Neural cell (in vitro differentiated cells): ENCODE measurements around the gene C1orf74. TPM values are rescaled to one million over a fixed set of nuclear protein-coding genes. Genes with fewer than 3 reads are reported as not detected.

Experiments
- H2AFZ ChIP-seq: fragments of 200-600, 300-800 bp; sonication (generic), shearing (Covaris generic); 2 replicates; pipeline ENCODE4 v1.6.0; 2014; ENCODE audit warnings: low read depth, mild to moderate bottlenecking, antibody characterized with exemption, low read length, moderate library complexity
- H3F3A ChIP-seq: fragments of 200-600 bp; shearing (Covaris generic); 2 replicates; pipeline ENCODE4 v1.6.1; 2016; ENCODE audit warnings: mild to moderate bottlenecking, moderate library complexity, mixed read lengths, antibody characterized with exemption, low read length; ENCODE audit not compliant: insufficient read depth, poor library complexity, severe bottlenecking
- H3K27ac ChIP-seq: fragments of 200-600, 300-800 bp; sonication (generic), shearing (Covaris generic); 2 replicates; pipeline ENCODE4 v1.5.1; 2014; ENCODE audit warnings: mild to moderate bottlenecking, low read length, moderate library complexity
- H3K27me3 ChIP-seq: fragments of 300-800, 200-600 bp; sonication (generic), shearing (Covaris generic); 2 replicates; pipeline ENCODE4 v1.6.0; 2014; ENCODE audit warnings: mild to moderate bottlenecking, low read depth, low read length, moderate library complexity; ENCODE audit not compliant: insufficient read depth
- H3K36me3 ChIP-seq: fragments of 300-800, 200-600 bp; sonication (generic), shearing (Covaris generic); 2 replicates; pipeline ENCODE4 v1.5.1; 2014; ENCODE audit warnings: mild to moderate bottlenecking, antibody characterized with exemption, low read length, moderate library complexity; ENCODE audit not compliant: insufficient read depth
- H3K4me2 ChIP-seq: fragments of 300-800, 200-600 bp; sonication (generic), shearing (Covaris generic); 2 replicates; pipeline ENCODE4 v1.6.0; 2014; ENCODE audit warnings: mild to moderate bottlenecking, low read length
- H3K4me3 ChIP-seq: fragments of 300-800, 200-600 bp; sonication (generic), shearing (Covaris generic); 2 replicates; pipeline ENCODE4 v1.5.1; 2014; ENCODE audit warnings: mild to moderate bottlenecking, low read length, moderate library complexity
- H3K79me2 ChIP-seq: fragments of 200-600 bp; shearing (Covaris generic); replicated peaks from 2 replicates; pipeline ENCODE4 v1.6.0; 2014; ENCODE audit warnings: mild to moderate bottlenecking, low read length, moderate library complexity; ENCODE audit not compliant: insufficient read depth
- H3K9ac ChIP-seq: fragments of 300-800, 200-600 bp; sonication (generic), shearing (Covaris generic); 2 replicates; pipeline ENCODE4 v1.6.1; 2016; ENCODE audit warnings: mild to moderate bottlenecking, low read length, mixed read lengths
- H3K9me2 ChIP-seq: fragments of 200-600 bp; shearing (Covaris generic); 2 replicates; pipeline ENCODE4 v1.6.1; 2016; ENCODE audit warnings: mild to moderate bottlenecking, low read length, mixed read lengths; ENCODE audit not compliant: insufficient read depth
- H3K9me3 ChIP-seq: fragments of 200-600, 300-800 bp; sonication (generic), shearing (Covaris generic); 2 replicates; pipeline ENCODE4 v1.6.1; 2016; ENCODE audit warnings: mild to moderate bottlenecking, mixed run types, low read length, moderate library complexity, mixed read lengths
- H4K20me1 ChIP-seq: fragments of 200-600 bp; shearing (Covaris generic); 2 replicates; pipeline ENCODE4 v1.6.1; 2016; ENCODE audit warnings: mild to moderate bottlenecking, mixed run types; ENCODE audit not compliant: insufficient read depth
- CTCF ChIP-seq: fragments of 450-650 bp; IDR thresholded peaks from 2 replicates; pipeline ENCODE4 v1.5.1; 2014; ENCODE audit warnings: antibody characterized with exemption, mild to moderate bottlenecking, moderate library complexity; ENCODE audit not compliant: poor library complexity, severe bottlenecking
- EP300 ChIP-seq: fragments of 450-650 bp; conservative IDR thresholded peaks from 2 replicates; pipeline ENCODE4 v1.6.1; 2014; ENCODE audit warnings: antibody characterized with exemption, mild to moderate bottlenecking, moderate library complexity; ENCODE audit not compliant: poor library complexity, severe bottlenecking
- EZH2 ChIP-seq: fragments of 200-600, 300-800 bp; shearing (Covaris generic), sonication (generic); IDR thresholded peaks from 2 replicates; pipeline ENCODE4 v1.6.1; 2014; ENCODE audit warnings: antibody characterized with exemption, low read length, borderline replicate concordance, mild to moderate bottlenecking; ENCODE audit not compliant: insufficient read depth, poor library complexity, severe bottlenecking
- MXI1 ChIP-seq: fragments of 450-650 bp; conservative IDR thresholded peaks from 2 replicates; pipeline ENCODE4 v1.6.1; 2014; ENCODE audit warnings: antibody characterized with exemption, mild to moderate bottlenecking; ENCODE audit not compliant: poor library complexity, severe bottlenecking
- POLR2AphosphoS5 ChIP-seq: IDR thresholded peaks from 2 replicates; pipeline ENCODE4 v1.6.1; 2012
- RAD21 ChIP-seq: fragments of 450-650 bp; conservative IDR thresholded peaks from 2 replicates; pipeline ENCODE4 v1.6.1; 2014; ENCODE audit warnings: antibody characterized with exemption, mild to moderate bottlenecking, moderate library complexity
- REST ChIP-seq: IDR thresholded peaks from 2 replicates; pipeline ENCODE4 v1.6.1; 2012; ENCODE audit warnings: borderline replicate concordance
- SMC3 ChIP-seq: fragments of 450-650 bp; conservative IDR thresholded peaks from 2 replicates; pipeline ENCODE4 v1.6.1; 2014; ENCODE audit warnings: antibody characterized with exemption, mild to moderate bottlenecking, moderate library complexity; ENCODE audit not compliant: poor library complexity
- TAF1 ChIP-seq: IDR thresholded peaks from 2 replicates; pipeline ENCODE4 v1.6.1; 2012; ENCODE audit warnings: low read depth
- polyA plus RNA-seq: library from polyadenylated mRNA; depleted of rRNA; stranded (reverse); fragments of >200 nt; gene quantifications from 2 replicates; pipeline ENCODE4 v1.2.3, GENCODE V29; 2014

C1orf74 gene
- polyA plus RNA-seq, 1 donor from 2014 or later, result 1.4 TPM

- H4K20me1 ChIP-seq, result no peaks in the 10 kb centered on the region
- no peaks in the 10 kb centered on the region for H3K9me3 ChIP-seq
- no peaks in the 10 kb centered on the region for H3F3A ChIP-seq
- peaks cover 31% of the 10 kb centered on the region for H3K27me3 ChIP-seq
- no peaks in the 10 kb centered on the region for H3K79me2 ChIP-seq
- no peak within 1 kb of the TSS for H3K9ac ChIP-seq
- H3K4me3 ChIP-seq, result peak within 1 kb of the TSS; percentile 60
- no peak within 1 kb of the TSS for H3K27ac ChIP-seq
- no peak for TF ChIP-seq MXI1
- no peak for TF ChIP-seq SMC3
- no peak for TF ChIP-seq REST
- no peak for TF ChIP-seq EP300
- TF ChIP-seq RAD21, result no peak
- no peak for TF ChIP-seq TAF1
- TF ChIP-seq CTCF, result no peak
- no peak for TF ChIP-seq POLR2AphosphoS5
- no peak for TF ChIP-seq EZH2
- H3K4me2 ChIP-seq, result no peak within 1 kb of the TSS
- no peaks in the 10 kb centered on the region for H3K36me3 ChIP-seq
- H3K9me2 ChIP-seq, result no peaks in the 10 kb centered on the region
- H2AFZ ChIP-seq, result no peak within 1 kb of the TSS
These were observed 21.8 kb upstream of the C1orf74 start, which contains the start of gene IRF6 for GRCh38 chr1:209805875-209806760. IRF6 (minus strand) TSS chr1:209806142; CDS start chr1:209801413, 4,729 bp downstream.

GRCh38 chr1:209805341-209805781 is 21.0 kb upstream of the C1orf74 start:
- no peak for TF ChIP-seq REST
- no peak for TF ChIP-seq SMC3
- no peak for TF ChIP-seq EP300
- TF ChIP-seq TAF1, result no peak
- no peak for TF ChIP-seq MXI1
- no peak for TF ChIP-seq CTCF
- TF ChIP-seq POLR2AphosphoS5, result no peak
- TF ChIP-seq EZH2, result no peak
- TF ChIP-seq RAD21, result no peak
- no peak overlapping the region for H3K9ac ChIP-seq
- H3F3A ChIP-seq, result no peaks in the 10 kb centered on the region
- no peak overlapping the region for H3K4me2 ChIP-seq
- H3K27me3 ChIP-seq, result peaks cover 31% of the 10 kb centered on the region
- no peaks in the 10 kb centered on the region for H3K9me3 ChIP-seq
- H3K79me2 ChIP-seq, result no peaks in the 10 kb centered on the region
- no peaks in the 10 kb centered on the region for H3K9me2 ChIP-seq
- no peaks in the 10 kb centered on the region for H4K20me1 ChIP-seq
- H2AFZ ChIP-seq, result no peak overlapping the region
- no peak overlapping the region for H3K27ac ChIP-seq
- no peak overlapping the region for H3K4me3 ChIP-seq
- no peaks in the 10 kb centered on the region for H3K36me3 ChIP-seq
